ENCODE results near the gene CD59.

The CD59 gene

DNA sequence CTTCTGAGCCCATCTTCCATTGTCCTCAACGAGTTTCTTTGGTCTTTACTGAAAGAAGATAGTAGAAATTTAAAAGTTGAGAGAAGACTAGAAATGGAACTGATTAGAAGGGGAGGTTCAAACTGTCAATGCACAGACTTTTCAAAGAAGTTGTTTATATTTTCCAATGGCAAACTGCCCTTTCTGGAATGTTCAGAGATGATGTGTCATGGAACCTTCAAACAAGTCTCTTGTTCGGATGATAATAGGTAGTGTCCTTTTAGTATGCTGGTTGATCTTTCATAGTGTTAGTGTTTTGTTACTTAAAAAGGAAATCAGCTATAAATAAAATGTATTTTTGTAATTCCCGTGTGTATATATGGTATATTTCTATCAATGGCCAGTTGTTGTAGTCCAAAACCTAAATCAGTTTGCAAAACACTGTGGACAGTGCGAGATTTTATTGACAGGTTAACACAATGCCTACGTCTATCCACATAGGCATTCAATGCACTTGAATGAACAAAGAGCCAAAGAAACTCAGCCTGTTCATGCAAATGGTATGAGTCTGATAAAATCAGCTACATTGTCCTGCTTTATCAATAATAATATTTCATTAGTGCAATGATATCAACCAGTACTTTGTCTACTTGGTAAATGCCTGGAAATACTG is 66.5 kb downstream of the CD59 start:
- Histone ChIP-seq H2AFZ (ENCODE audit: low read length) (no peak overlapping the region), H3K4me3 (ENCODE audit: low read length) (no peak overlapping the region), H3K27me3 (replicated peaks; ENCODE audit: insufficient read depth, low read length) (no peaks in the 10 kb centered on the region), H3F3A (ENCODE audit: insufficient read depth, low read length) (no peaks in the 10 kb centered on the region), H4K20me1 (ENCODE audit: insufficient read depth, low read length) (no peaks in the 10 kb centered on the region), H3K4me1 (ENCODE audit: low read length) (no peaks in the 10 kb centered on the region), H3K36me3 (replicated peaks; ENCODE audit: insufficient read depth, low read length) (no peaks in the 10 kb centered on the region), H3K4me2 (ENCODE audit: low read depth, low read length) (no peak overlapping the region), H3K79me2 (ENCODE audit: low read length) (no peaks in the 10 kb centered on the region), H3K9me3 (replicated peaks; ENCODE audit: insufficient read depth, low read length) (no peaks in the 10 kb centered on the region), H3K9me2 (replicated peaks; ENCODE audit: insufficient read depth, low read length) (no peaks in the 10 kb centered on the region), H3K9ac (ENCODE audit: low read length) (no peak overlapping the region), H3K27ac (ENCODE audit: low read length) (no peak overlapping the region)
- TF ChIP-seq, protein P1, sequence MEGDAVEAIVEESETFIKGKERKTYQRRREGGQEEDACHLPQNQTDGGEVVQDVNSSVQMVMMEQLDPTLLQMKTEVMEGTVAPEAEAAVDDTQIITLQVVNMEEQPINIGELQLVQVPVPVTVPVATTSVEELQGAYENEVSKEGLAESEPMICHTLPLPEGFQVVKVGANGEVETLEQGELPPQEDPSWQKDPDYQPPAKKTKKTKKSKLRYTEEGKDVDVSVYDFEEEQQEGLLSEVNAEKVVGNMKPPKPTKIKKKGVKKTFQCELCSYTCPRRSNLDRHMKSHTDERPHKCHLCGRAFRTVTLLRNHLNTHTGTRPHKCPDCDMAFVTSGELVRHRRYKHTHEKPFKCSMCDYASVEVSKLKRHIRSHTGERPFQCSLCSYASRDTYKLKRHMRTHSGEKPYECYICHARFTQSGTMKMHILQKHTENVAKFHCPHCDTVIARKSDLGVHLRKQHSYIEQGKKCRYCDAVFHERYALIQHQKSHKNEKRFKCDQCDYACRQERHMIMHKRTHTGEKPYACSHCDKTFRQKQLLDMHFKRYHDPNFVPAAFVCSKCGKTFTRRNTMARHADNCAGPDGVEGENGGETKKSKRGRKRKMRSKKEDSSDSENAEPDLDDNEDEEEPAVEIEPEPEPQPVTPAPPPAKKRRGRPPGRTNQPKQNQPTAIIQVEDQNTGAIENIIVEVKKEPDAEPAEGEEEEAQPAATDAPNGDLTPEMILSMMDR (IDR thresholded peaks at IDR 0.05; ENCODE audit: low read length): no peak
- no peak for TF ChIP-seq EZH2phosphoT487 (IDR thresholded peaks at IDR 0.05; ENCODE audit: low read length)
- no peak for TF ChIP-seq EZH2 (optimal IDR thresholded peaks at IDR 0.05; ENCODE audit: low read depth, low read length)
- no peak for DNase-seq

DNA sequence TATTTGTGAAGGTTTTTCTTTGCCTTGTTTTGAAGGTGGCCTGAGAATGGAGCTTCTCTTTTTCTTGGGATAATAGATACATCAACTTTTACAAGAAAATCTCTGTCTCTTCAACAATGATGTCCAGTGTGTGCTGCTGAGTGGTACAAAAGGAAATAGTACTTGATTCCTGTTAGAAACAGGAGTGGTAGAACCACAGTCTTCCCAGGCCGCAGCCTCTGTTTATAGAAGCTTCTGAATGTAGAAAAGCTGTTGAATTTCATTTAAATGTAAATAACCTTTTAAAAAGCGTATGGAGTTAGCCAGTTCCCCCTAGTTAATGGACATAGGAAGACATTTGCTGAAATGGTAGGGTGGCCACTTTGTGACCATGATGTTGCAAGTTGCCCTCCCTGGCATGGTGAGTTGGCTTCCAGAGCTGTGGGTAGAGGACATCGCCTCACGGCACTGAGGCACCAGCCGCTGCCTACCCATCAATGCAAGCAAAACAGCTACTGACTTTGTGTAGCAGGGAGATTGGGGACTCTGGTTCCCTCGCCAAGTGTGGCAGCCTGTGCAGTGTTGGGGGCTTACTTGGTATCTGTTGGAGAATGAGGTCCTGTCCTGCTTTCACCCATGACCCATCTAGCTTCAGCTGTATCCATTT is 67.1 kb downstream of the CD59 start:
- H3K9me3 ChIP-seq (replicated peaks; ENCODE audit: insufficient read depth, low read length): no peaks in the 10 kb centered on the region
- no peaks in the 10 kb centered on the region for H3K27me3 ChIP-seq (replicated peaks; ENCODE audit: insufficient read depth, low read length)
- H3K79me2 ChIP-seq (ENCODE audit: low read length): no peaks in the 10 kb centered on the region
- no peak overlapping the region for H2AFZ ChIP-seq (ENCODE audit: low read length)
- H3K4me3 ChIP-seq (ENCODE audit: low read length): no peak overlapping the region
- no peak overlapping the region for H3K27ac ChIP-seq (ENCODE audit: low read length)
- no peak for DNase-seq
- H3K9ac ChIP-seq (ENCODE audit: low read length): no peak overlapping the region
- no peak overlapping the region for H3K4me2 ChIP-seq (ENCODE audit: low read depth, low read length)
- no peaks in the 10 kb centered on the region for H4K20me1 ChIP-seq (ENCODE audit: insufficient read depth, low read length)
- H3F3A ChIP-seq (ENCODE audit: insufficient read depth, low read length): no peaks in the 10 kb centered on the region
- H3K36me3 ChIP-seq (replicated peaks; ENCODE audit: insufficient read depth, low read length): no peaks in the 10 kb centered on the region
- TF ChIP-seq EZH2 (optimal IDR thresholded peaks at IDR 0.05; ENCODE audit: low read depth, low read length): no peak
- TF ChIP-seq, protein P1 (IDR thresholded peaks at IDR 0.05; ENCODE audit: low read length): no peak
- TF ChIP-seq EZH2phosphoT487 (IDR thresholded peaks at IDR 0.05; ENCODE audit: low read length): no peak
- H3K9me2 ChIP-seq (replicated peaks; ENCODE audit: insufficient read depth, low read length): no peaks in the 10 kb centered on the region
- no peaks in the 10 kb centered on the region for H3K4me1 ChIP-seq (ENCODE audit: low read length)

DNA sequence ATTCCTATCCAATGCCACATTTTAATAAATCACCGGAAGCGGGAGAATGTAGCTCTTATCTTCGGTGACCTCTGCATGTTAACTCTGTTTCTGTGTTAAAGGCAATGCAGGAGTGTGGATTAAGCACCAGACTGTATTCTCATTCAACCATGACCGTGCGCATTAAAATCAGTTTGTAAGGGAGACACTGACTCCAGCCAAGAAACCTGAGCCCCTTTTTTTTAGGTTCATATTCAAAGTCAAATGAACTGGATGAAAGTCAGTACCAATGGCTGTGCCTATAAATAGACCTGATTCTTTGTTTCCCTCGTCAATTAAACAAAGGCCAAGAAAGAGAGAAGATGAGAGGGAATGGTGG is 67.8 kb downstream of the CD59 start:
- Histone ChIP-seq H3K9me2 (replicated peaks; ENCODE audit: insufficient read depth, low read length) (no peaks in the 10 kb centered on the region), H4K20me1 (ENCODE audit: insufficient read depth, low read length) (no peaks in the 10 kb centered on the region), H3K4me1 (ENCODE audit: low read length) (no peaks in the 10 kb centered on the region), H3K79me2 (ENCODE audit: low read length) (no peaks in the 10 kb centered on the region), H3K9ac (ENCODE audit: low read length) (no peak overlapping the region), H3K9me3 (replicated peaks; ENCODE audit: insufficient read depth, low read length) (no peaks in the 10 kb centered on the region), H3F3A (ENCODE audit: insufficient read depth, low read length) (no peaks in the 10 kb centered on the region), H3K4me2 (ENCODE audit: low read depth, low read length) (no peak overlapping the region), H3K36me3 (replicated peaks; ENCODE audit: insufficient read depth, low read length) (no peaks in the 10 kb centered on the region), H3K27ac (ENCODE audit: low read length) (no peak overlapping the region), H2AFZ (ENCODE audit: low read length) (no peak overlapping the region), H3K27me3 (replicated peaks; ENCODE audit: insufficient read depth, low read length) (no peaks in the 10 kb centered on the region), H3K4me3 (ENCODE audit: low read length) (no peak overlapping the region)
- no peak for DNase-seq
- TF ChIP-seq EZH2phosphoT487 (IDR thresholded peaks at IDR 0.05; ENCODE audit: low read length): no peak
- no peak for TF ChIP-seq EZH2 (optimal IDR thresholded peaks at IDR 0.05; ENCODE audit: low read depth, low read length)
- TF ChIP-seq, protein P1 (IDR thresholded peaks at IDR 0.05; ENCODE audit: low read length): no peak
